NCI-H146 treated with DMSO at 0.1 percent for 48 hours (cell line): ENCODE data around the gene PHACTR1.

Source experiments
- DNase-seq: peaks from one replicate; lab custom pipeline; 2025; ENCODE audit not compliant: unreplicated experiment; lab: John Stamatoyannopoulos, UW

The PHACTR1 gene

GRCh38 chr6:13058051-13058450 is 341.5 kb downstream of the PHACTR1 start:
- DNase-seq: no peak

- DNase-seq: no peak
Observed at GRCh38 chr6:13059026-13059425, 342.5 kb downstream of the PHACTR1 start.

GRCh38 chr6:13063300-13063918 is 346.8 kb downstream of the PHACTR1 start:
- DNase-seq: no peak

- no peak for DNase-seq
Observed at GRCh38 chr6:13065581-13065980, 349.0 kb downstream of the PHACTR1 start.

- no peak for DNase-seq
Observed at GRCh38 chr6:13066050-13066449, 349.5 kb downstream of the PHACTR1 start.

- DNase-seq: no peak
Observed at GRCh38 chr6:13066820-13067219, 350.3 kb downstream of the PHACTR1 start.

GRCh38 chr6:13068586-13069210 is 352.1 kb downstream of the PHACTR1 start:
- no peak for DNase-seq

GRCh38 chr6:13071550-13072345 is 355.2 kb downstream of the PHACTR1 start:
- DNase-seq: no peak

- DNase-seq: no peak
Observed at GRCh38 chr6:13072686-13073347, 356.2 kb downstream of the PHACTR1 start.

- DNase-seq: no peak
Observed at GRCh38 chr6:13074415-13075140, 358.0 kb downstream of the PHACTR1 start.

GRCh38 chr6:13075141-13075845 is 358.7 kb downstream of the PHACTR1 start:
- DNase-seq: no peak

GRCh38 chr6:13076575-13076974 is 360.0 kb downstream of the PHACTR1 start:
- DNase-seq: no peak

- no peak for DNase-seq
Observed at GRCh38 chr6:13077117-13077516, 360.6 kb downstream of the PHACTR1 start.

- DNase-seq: no peak
Observed at GRCh38 chr6:13079096-13079723, 362.6 kb downstream of the PHACTR1 start.

GRCh38 chr6:13080462-13081188 is 364.1 kb downstream of the PHACTR1 start:
- DNase-seq: no peak

GRCh38 chr6:13081189-13081563 is 364.6 kb downstream of the PHACTR1 start:
- DNase-seq: no peak

- DNase-seq: no peak
Observed at GRCh38 chr6:13089296-13089994, 372.9 kb downstream of the PHACTR1 start.

GRCh38 chr6:13091192-13091591 is 374.6 kb downstream of the PHACTR1 start:
- no peak for DNase-seq
